IMR-90 (cell line): ENCODE data around the gene OR10W1. TPM values are rescaled to one million over a fixed set of nuclear protein-coding genes. Genes with fewer than 3 reads are reported as not detected.

ENCODE experiments used
- ATAC-seq: fragments of 200-7000 bp; cut with Tn5 transposase; 2 replicates; pipeline ENCODE4 v1.9.1; 2020; ENCODE audit warnings: low read depth, mild to moderate bottlenecking, moderate library complexity
- BruUV-seq: library from RNA; stranded (reverse); fragments of 400-500 nt; replicated peaks from 2 replicates; lab custom pipeline; 2021; lab: Mats Ljungman, UMichigan
- CTCF ChIA-PET: fragments of 300-600 bp; formaldehyde crosslinking; extraction: SDS; loops from one replicate; lab custom pipeline; 2021; ENCODE audit warnings: antibody characterized with exemption; lab: Yijun Ruan, JAX
- POLR2A ChIA-PET: fragments of 300-600 bp; sonication (Branson Sonifier 250); formaldehyde crosslinking; loops from one replicate; lab custom pipeline; 2022; ENCODE audit warnings: antibody characterized with exemption; ENCODE audit not compliant: unreplicated experiment; lab: Charles Lee
- DNase-seq: peaks from one replicate; pipeline ENCODE4 v3.0.0; 2013
- H2AFZ ChIP-seq: replicated peaks from 2 replicates; pipeline ENCODE3; 2013; ENCODE audit warnings: low read length, mild to moderate bottlenecking; ENCODE audit not compliant: poor library complexity
- H2AK5ac ChIP-seq: 2 replicates; pipeline ENCODE4 v1.6.1; 2013; ENCODE audit warnings: low read depth, low read length, inconsistent platforms
- H2AK9ac ChIP-seq: replicated peaks from 2 replicates; pipeline ENCODE3; 2013; ENCODE audit warnings: mild to moderate bottlenecking, low read depth, low read length, moderate library complexity; ENCODE audit not compliant: poor library complexity
- H2BK120ac ChIP-seq: 2 replicates; pipeline ENCODE4 v1.6.1; 2013; ENCODE audit warnings: low read depth, low read length, inconsistent platforms
- H2BK15ac ChIP-seq: 3 replicates; pipeline ENCODE4 v1.6.1; 2013; ENCODE audit warnings: low read depth, low read length, inconsistent platforms
- H2BK20ac ChIP-seq: 2 replicates; pipeline ENCODE4 v1.6.1; 2013; ENCODE audit warnings: low read depth, mild to moderate bottlenecking, inconsistent platforms, low read length, moderate library complexity
- H2BK5ac ChIP-seq: 2 replicates; pipeline ENCODE4 v1.6.1; 2013; ENCODE audit warnings: mild to moderate bottlenecking, low read depth, low read length, inconsistent platforms; ENCODE audit not compliant: poor library complexity, severe bottlenecking
- H3K14ac ChIP-seq: replicated peaks from 2 replicates; pipeline ENCODE4 v1.6.1; 2013; ENCODE audit warnings: low read depth, low read length, inconsistent platforms
- H3K18ac ChIP-seq: 2 replicates; pipeline ENCODE4 v1.6.1; 2013; ENCODE audit warnings: low read depth, low read length, control low read depth
- H3K23ac ChIP-seq: 2 replicates; pipeline ENCODE4 v1.6.1; 2013; ENCODE audit warnings: low read depth, low read length, inconsistent platforms
- H3K27ac ChIP-seq: 2 replicates; pipeline ENCODE4 v1.5.1; 2013; ENCODE audit warnings: mild to moderate bottlenecking, control low read depth, low read length; ENCODE audit not compliant: insufficient read depth
- H3K27me3 ChIP-seq: 2 replicates; pipeline ENCODE4 v1.6.1; 2013; ENCODE audit warnings: low read length; ENCODE audit not compliant: control insufficient read depth, insufficient read depth
- H3K36me3 ChIP-seq: 2 replicates; pipeline ENCODE4 v1.6.1; 2013; ENCODE audit warnings: low read length, mixed read lengths; ENCODE audit not compliant: control insufficient read depth, insufficient read depth
- H3K4ac ChIP-seq: 2 replicates; pipeline ENCODE4 v1.6.1; 2013; ENCODE audit warnings: low read depth, low read length, inconsistent platforms
- H3K4me1 ChIP-seq: 2 replicates; pipeline ENCODE4 v1.6.1; 2013; ENCODE audit warnings: low read length, mixed read lengths; ENCODE audit not compliant: control insufficient read depth, insufficient read depth
- H3K4me2 ChIP-seq: 2 replicates; pipeline ENCODE4 v1.6.1; 2013; ENCODE audit warnings: low read depth, mild to moderate bottlenecking, control low read depth, low read length, moderate library complexity
- H3K4me3 ChIP-seq: 2 replicates; pipeline ENCODE4 v1.5.1; 2013; ENCODE audit warnings: low read depth, mild to moderate bottlenecking, control low read depth, low read length, moderate library complexity; ENCODE audit not compliant: insufficient read depth
- H3K56ac ChIP-seq: 2 replicates; pipeline ENCODE4 v1.6.1; 2013; ENCODE audit warnings: low read length, inconsistent platforms; ENCODE audit not compliant: insufficient read depth; ENCODE audit errors: extremely low read depth
- H3K79me1 ChIP-seq, 2 experiments: 2 replicates each; pipeline ENCODE4 v1.6.1; 2013; ENCODE audit warnings: low read length in 2 of 2, inconsistent platforms in 1 of 2, low read depth in 1 of 2
- H3K9ac ChIP-seq: 2 replicates; pipeline ENCODE4 v1.6.1; 2013; ENCODE audit warnings: low read depth, low read length, control low read depth
- H3K9me1 ChIP-seq: 2 replicates; pipeline ENCODE4 v1.6.1; 2013; ENCODE audit warnings: low read length, inconsistent platforms; ENCODE audit not compliant: insufficient read depth
- H3K9me3 ChIP-seq: 2 replicates; pipeline ENCODE4 v1.6.1; 2013; ENCODE audit warnings: low read length; ENCODE audit not compliant: control insufficient read depth, insufficient read depth
- H4K20me1 ChIP-seq: 2 replicates; pipeline ENCODE4 v1.6.1; 2013; ENCODE audit warnings: low read length, inconsistent platforms; ENCODE audit not compliant: insufficient read depth
- H4K5ac ChIP-seq: 2 replicates; pipeline ENCODE4 v1.6.1; 2013; ENCODE audit warnings: mild to moderate bottlenecking, low read depth, low read length, control low read depth
- H4K8ac ChIP-seq, 2 experiments: 2 replicates each; pipeline ENCODE4 v1.6.1; 2013; ENCODE audit warnings: low read depth in 2 of 2, low read length in 2 of 2, control low read depth in 1 of 2, inconsistent platforms in 1 of 2
- H4K91ac ChIP-seq: 2 replicates; pipeline ENCODE4 v1.6.1; 2013; ENCODE audit warnings: low read depth, low read length, inconsistent platforms; ENCODE audit not compliant: insufficient read depth
- CEBPB ChIP-seq: IDR thresholded peaks from 2 replicates; pipeline ENCODE4 v1.6.1; 2012; ENCODE audit warnings: low read depth, low read length, improper control_type of control experiment
- CHD1 ChIP-seq: IDR thresholded peaks from 2 replicates; pipeline ENCODE4 v1.6.1; 2012; ENCODE audit warnings: low read depth, low read length, improper control_type of control experiment
- CTCF ChIP-seq: conservative IDR thresholded peaks from 2 replicates; pipeline ENCODE4 v1.5.1; 2012; ENCODE audit warnings: mild to moderate bottlenecking, low read depth, low read length, improper control_type of control experiment
- FOS ChIP-seq: fragments of 150-350 bp; IDR thresholded peaks from 2 replicates; pipeline ENCODE4 v1.6.1; 2016; ENCODE audit warnings: low read depth, low read length
- MAFK ChIP-seq: IDR thresholded peaks from 2 replicates; pipeline ENCODE4 v1.6.1; 2012; ENCODE audit warnings: low read depth, low read length, improper control_type of control experiment
- MAZ ChIP-seq: IDR thresholded peaks from 2 replicates; pipeline ENCODE4 v1.6.1; 2012; ENCODE audit warnings: low read depth, mild to moderate bottlenecking, low read length, improper control_type of control experiment, moderate library complexity, borderline replicate concordance
- MXI1 ChIP-seq: IDR thresholded peaks from 2 replicates; pipeline ENCODE4 v1.6.1; 2012; ENCODE audit warnings: low read depth, mild to moderate bottlenecking, low read length, moderate library complexity, borderline replicate concordance
- NFE2L2 ChIP-seq: fragments of 150-350 bp; IDR thresholded peaks from 2 replicates; pipeline ENCODE4 v1.6.1; 2016; ENCODE audit warnings: low read depth, mild to moderate bottlenecking, low read length
- POLR2A ChIP-seq: IDR thresholded peaks from 2 replicates; pipeline ENCODE4 v1.6.1; 2012; ENCODE audit warnings: mild to moderate bottlenecking, low read depth, low read length
- RAD21 ChIP-seq: IDR thresholded peaks from 2 replicates; pipeline ENCODE4 v1.6.1; 2012; ENCODE audit warnings: low read length, improper control_type of control experiment
- RCOR1 ChIP-seq: IDR thresholded peaks from 2 replicates; pipeline ENCODE4 v1.6.1; 2012; ENCODE audit warnings: mild to moderate bottlenecking, low read length, improper control_type of control experiment; ENCODE audit not compliant: insufficient replicate concordance
- RFX5 ChIP-seq: IDR thresholded peaks from 2 replicates; pipeline ENCODE4 v1.8.0; 2012; ENCODE audit warnings: low read depth, mild to moderate bottlenecking, low read length, moderate library complexity
- SMC3 ChIP-seq: fragments of 150-350 bp; IDR thresholded peaks from 2 replicates; pipeline ENCODE4 v1.6.1; 2016; ENCODE audit warnings: low read depth, mild to moderate bottlenecking, antibody characterized with exemption, low read length, moderate library complexity
- USF2 ChIP-seq: fragments of 150-350 bp; IDR thresholded peaks from 2 replicates; pipeline ENCODE4 v1.6.1; 2017; ENCODE audit warnings: mild to moderate bottlenecking, antibody characterized with exemption, low read length, low read depth
- WGBS, 2 experiments: methylation state at CpG; one replicate each; pipeline versions ENCODE4 v1.1.5 to v1.1.7; 2013; ENCODE audit warnings: missing lambda C conversion rate in 2 of 2; ENCODE audit not compliant: insufficient read length in 1 of 2; ENCODE audit errors: extremely low coverage in 2 of 2; 5-methylcytosine and 5-hydroxymethylcytosine counted together
- dilution Hi-C: fragments of 300-500 bp; cut with HindIII; formaldehyde crosslinking; loops from one replicate; pipeline ENCODE4 v1.14.3; 2018; ENCODE audit warnings: low sequenced_read_pairs; ENCODE audit not compliant: unreplicated experiment
- in situ Hi-C: fragments of 300-500 bp; cut with MboI; formaldehyde crosslinking; loops from 3 replicates; pipeline ENCODE4 v1.14.3; 2019; ENCODE audit warnings: low sequenced_read_pairs, inconsistent platforms, mixed read lengths
- intact Hi-C: fragments of 100-400 bp; cut with micrococcal nuclease; formaldehyde crosslinking; loops from 2 replicates; pipeline ENCODE4 v1.10.0; 2022
- polyA plus RNA-seq, 3 experiments: library from polyadenylated mRNA; depleted of rRNA; stranded (reverse); fragments of >200 nt; gene quantifications; 2 replicates each; pipeline ENCODE4 v1.2.3, GENCODE V29; 2012; ENCODE audit warnings: low replicate concordance in 1 of 3
- total RNA-seq: library from RNA; depleted of rRNA; stranded (reverse); fragments of >200 nt; gene quantifications from 2 replicates; pipeline ENCODE4 v1.2.3, GENCODE V29; 2012
- TF ChIP-seq, protein P1 (sequence below): fragments of 150-350 bp; IDR thresholded peaks from 2 replicates; pipeline ENCODE4 v1.6.1; 2016; ENCODE audit warnings: low read depth, mild to moderate bottlenecking, low read length, moderate library complexity, borderline replicate concordance

The OR10W1 gene
- total and polyA plus RNA-seq, 2 of the 4 experiments (the other 2 are of a cell fraction): not detected

DNA sequence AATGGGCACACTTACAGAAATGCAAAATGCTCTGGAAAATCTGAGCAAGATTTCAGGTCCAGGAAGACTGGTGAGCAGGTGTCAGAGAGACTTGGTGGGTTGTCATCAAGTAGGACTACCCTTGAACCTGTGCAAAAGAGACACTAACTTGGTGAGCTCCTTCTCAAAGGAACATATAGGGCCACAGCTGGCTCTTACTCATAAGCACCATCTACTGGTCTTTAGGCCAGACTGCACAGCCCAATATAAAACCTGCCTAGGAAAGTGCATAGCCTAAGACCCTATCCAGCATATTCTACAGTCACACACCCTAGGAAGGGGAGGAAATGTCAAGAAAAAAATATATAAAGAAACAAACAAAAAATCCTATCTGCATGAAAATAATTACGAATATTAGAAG is 18.2 kb upstream of the OR10W1 start:
- POLR2A ChIA-PET: interaction anchor here (0.6 to 0.9 kb wide), 3 partner anchors 247 to 487 kb away, joined by 3 read pairs; no protein-coding TSS in a partner anchor
- in situ Hi-C loops: no loop called here
- DNase-seq: peak; percentile 60
- TF ChIP-seq MXI1: no peak
- TF ChIP-seq SMC3: peak; percentile 61
- no peak for TF ChIP-seq RCOR1
- no peak for TF ChIP-seq NFE2L2
- peak; percentile 75 for TF ChIP-seq CTCF
- no peak for TF ChIP-seq MAZ
- no peak for TF ChIP-seq MAFK
- TF ChIP-seq RFX5: no peak
- TF ChIP-seq RAD21: peak; percentile 76
- TF ChIP-seq FOS: no peak
- no peak for TF ChIP-seq CEBPB
- no peak for TF ChIP-seq USF2
- TF ChIP-seq, protein P1, sequence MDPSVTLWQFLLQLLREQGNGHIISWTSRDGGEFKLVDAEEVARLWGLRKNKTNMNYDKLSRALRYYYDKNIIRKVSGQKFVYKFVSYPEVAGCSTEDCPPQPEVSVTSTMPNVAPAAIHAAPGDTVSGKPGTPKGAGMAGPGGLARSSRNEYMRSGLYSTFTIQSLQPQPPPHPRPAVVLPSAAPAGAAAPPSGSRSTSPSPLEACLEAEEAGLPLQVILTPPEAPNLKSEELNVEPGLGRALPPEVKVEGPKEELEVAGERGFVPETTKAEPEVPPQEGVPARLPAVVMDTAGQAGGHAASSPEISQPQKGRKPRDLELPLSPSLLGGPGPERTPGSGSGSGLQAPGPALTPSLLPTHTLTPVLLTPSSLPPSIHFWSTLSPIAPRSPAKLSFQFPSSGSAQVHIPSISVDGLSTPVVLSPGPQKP: no peak
- no peak for TF ChIP-seq CHD1
- no peak for TF ChIP-seq POLR2A

More for the DNA sequence above, 18.2 kb upstream of the OR10W1 start:
- Histone ChIP-seq H2AFZ (peak overlapping the region; percentile 66), H2BK15ac (no peak overlapping the region), H4K20me1 (no peaks in the 10 kb centered on the region), H3K23ac (no peak overlapping the region), H3K4me3 (no peak overlapping the region), H3K9ac (no peak overlapping the region), H2BK5ac (peak overlapping the region; percentile 78), H3K27me3 (no peaks in the 10 kb centered on the region), H2BK120ac (peak overlapping the region; percentile 83; the same call in 1 of the 2 replicates), H3K56ac (no peak overlapping the region), H3K18ac (peak overlapping the region; percentile 75; the same call in 1 of the 2 replicates), H3K4me1 (peaks cover 10% of the 10 kb centered on the region; the same call in 1 of the 2 replicates), H2AK9ac (no peak overlapping the region), H4K5ac (peak overlapping the region; percentile 80; the same call in 1 of the 2 replicates), H2AK5ac (peak overlapping the region; percentile 23; the same call in 1 of the 2 replicates), H3K79me1 (no peaks in the 10 kb centered on the region), H4K91ac (peak overlapping the region; percentile 60; the same call in 1 of the 2 replicates), H4K8ac (peak overlapping the region in 1 of 2 experiments; percentile 62; a peak in 3 of 4 replicates), H2BK20ac (peak overlapping the region; percentile 96), H3K9me3 (peaks cover 12% of the 10 kb centered on the region), H3K36me3 (no peaks in the 10 kb centered on the region), H3K14ac (no peak overlapping the region), H3K27ac (no peak overlapping the region), H3K4ac (peak overlapping the region; percentile 65; the same call in 1 of the 2 replicates), H3K4me2 (peak overlapping the region; percentile 71; the same call in 1 of the 2 replicates), H3K9me1 (peaks cover 3% of the 10 kb centered on the region)
- no CpG with 5 or more reads among the region's 1 CpG for WGBS, 2 experiments
- CTCF ChIA-PET: interaction anchor here (0.5 to 1.4 kb wide), 15 partner anchors 9 to 559 kb away, joined by 3 to 5 read pairs (median 3); no protein-coding TSS in a partner anchor
- BruUV-seq: no TSS peak
- ATAC-seq: peak; percentile 98
- dilution Hi-C loops (no loop called here), intact Hi-C loops (loop anchor here (2.0 to 10.0 kb wide), 5 partner anchors 227 to 541 kb away; partner anchors contain the start of gene SELENOH)
